Measurements from ENCODE around the gene KLHL8. TPM values are rescaled to one million over a fixed set of nuclear protein-coding genes. Genes with fewer than 3 reads are reported as not detected.

The KLHL8 gene
- total RNA-seq, 1 experiment from 2014 or later: 24.2 TPM

GRCh38 chr4:87128006-87128705, 92.3 kb downstream of the KLHL8 start:
- intact Hi-C loops (cut with micrococcal nuclease): no loop called here
- Histone ChIP-seq H3K4me3 (replicated peaks in 1 of 2; ENCODE audit: low read depth in 1 of 2, low read length in 2 of 2) (no peak overlapping the region), H3K9me3 (ENCODE audit: control insufficient read depth in 1 of 2, insufficient read depth in 1 of 2, low read depth in 1 of 2, low read length in 2 of 2) (no peaks in the 10 kb centered on the region), H3K27me3 (ENCODE audit: insufficient read depth, low read length) (no peaks in the 10 kb centered on the region), H2AFZ (ENCODE audit: low read depth, low read length, poor library complexity, severe bottlenecking) (no peak overlapping the region), H3K4me1 (ENCODE audit: control insufficient read depth in 1 of 2, insufficient read depth in 2 of 2, low read length in 2 of 2) (no peaks in the 10 kb centered on the region), H3K79me2 (ENCODE audit: insufficient read depth, low read length) (no peaks in the 10 kb centered on the region), H3K9ac (ENCODE audit: low read length) (no peak overlapping the region), H3K36me3 (ENCODE audit: control insufficient read depth in 1 of 2, insufficient read depth in 2 of 2, low read length in 2 of 2) (no peaks in the 10 kb centered on the region; a peak in 1 of 4 replicates), H3K4me2 (ENCODE audit: low read length) (no peak overlapping the region), H3K9me2 (ENCODE audit: insufficient read depth) (no peaks in the 10 kb centered on the region), H3K27ac (ENCODE audit: low read depth, low read length) (no peak overlapping the region), H4K20me1 (ENCODE audit: insufficient read depth) (no peaks in the 10 kb centered on the region)
- ChIA-PET CTCF (no interaction called here), POLR2A (no interaction called here), RAD21 (ENCODE audit: low non-redundant PET in 1 of 2, low total read pairs in 2 of 2, uncharacterized antibody in 2 of 2, unreplicated experiment in 2 of 2) (no interaction called here)
- no TSS peak for BruUV-seq (replicated peaks)
- TF ChIP-seq CEBPB (IDR thresholded peaks at IDR 0.05; ENCODE audit: low read depth) (no peak), ZBTB33 (IDR thresholded peaks at IDR 0.05; ENCODE audit: extremely low read depth, insufficient replicate concordance, low read length) (no peak), SRF (IDR thresholded peaks at IDR 0.05; ENCODE audit: low read depth) (no peak), ZFX (IDR thresholded peaks at IDR 0.05) (no peak), TCF7L2 (IDR thresholded peaks at IDR 0.05; ENCODE audit: borderline replicate concordance, extremely low read depth, insufficient read depth, insufficient read length) (no peak), ELF1 (IDR thresholded peaks at IDR 0.05; ENCODE audit: borderline replicate concordance, low read depth) (no peak), ATF3 (IDR thresholded peaks at IDR 0.05) (no peak), POLR2AphosphoS5 (IDR thresholded peaks at IDR 0.05; ENCODE audit: low read depth, low read length) (no peak), JUND (IDR thresholded peaks at IDR 0.05) (no peak), YY1 (IDR thresholded peaks at IDR 0.05; ENCODE audit: extremely low read depth, insufficient replicate concordance, low read depth, low read length) (no peak), EZH2phosphoT487 (IDR thresholded peaks at IDR 0.05; ENCODE audit: borderline replicate concordance) (no peak), MAX (IDR thresholded peaks at IDR 0.05) (no peak)
- ATAC-seq (no peak), DNase-seq (ENCODE audit: low read depth, low spot score) (no peak)

All from HCT116 (cell line).